ENCODE results near the gene DPP4. TPM values are rescaled to one million over a fixed set of nuclear protein-coding genes. Genes with fewer than 3 reads are reported as not detected.

Gene DPP4
- total and polyA plus RNA-seq, 2 donors (not counting 3 experiments of a cell fraction or from before 2014, with no cell fraction given), result 0.84 to 6.2 TPM

- FAIRE-seq (no peak), DNase-seq (ENCODE audit: low read depth, low spot score) (no peak)
- TF ChIP-seq CTCF (IDR thresholded peaks at IDR 0.05; ENCODE audit: extremely low read depth in 1 of 2, insufficient read depth in 1 of 2, low read depth in 1 of 2, low read length in 2 of 2) (no peak), MAX (IDR thresholded peaks at IDR 0.05; ENCODE audit: insufficient read depth, insufficient read length) (no peak), POLR2AphosphoS5 (IDR thresholded peaks at IDR 0.05; ENCODE audit: insufficient read depth, low read depth, low read length) (no peak), POLR2A (IDR thresholded peaks at IDR 0.05; ENCODE audit: low read depth, low read length) (no peak), FOS (IDR thresholded peaks at IDR 0.05; ENCODE audit: borderline replicate concordance, insufficient read depth, low read length) (no peak), GATA2 (IDR thresholded peaks at IDR 0.05; ENCODE audit: insufficient read depth, insufficient read length, low read depth, low read length) (no peak), EZH2 (IDR thresholded peaks at IDR 0.05; ENCODE audit: borderline replicate concordance, low read depth, low read length, severe bottlenecking) (no peak), JUN (IDR thresholded peaks at IDR 0.05; ENCODE audit: borderline replicate concordance, insufficient read depth, insufficient read length, low read depth) (no peak), MYC (IDR thresholded peaks at IDR 0.05; ENCODE audit: low read depth, low read length) (no peak)
- Histone ChIP-seq H3K4me3 (replicated peaks in 1 of 3; ENCODE audit: insufficient read depth in 1 of 3, low read depth in 1 of 3, low read length in 3 of 3) (no peak overlapping the region), H3K4me1 (ENCODE audit: control insufficient read depth, extremely low read depth, insufficient read depth, low read length) (no peaks in the 10 kb centered on the region), H3K27me3 (ENCODE audit: control insufficient read depth in 2 of 2, insufficient read depth in 2 of 2, low read length in 2 of 2) (no peaks in the 10 kb centered on the region), H3K9me3 (replicated peaks; ENCODE audit: control insufficient read depth, insufficient read depth, low read length) (no peaks in the 10 kb centered on the region), H3K4me2 (ENCODE audit: insufficient read depth, low read length) (no peak overlapping the region), H4K20me1 (replicated peaks; ENCODE audit: control insufficient read depth, extremely low read depth, insufficient read depth, low read length) (no peaks in the 10 kb centered on the region), H3K9ac (replicated peaks; ENCODE audit: extremely low read depth, insufficient read depth, low read length) (no peak overlapping the region), H3K79me2 (ENCODE audit: control insufficient read depth, insufficient read depth, low read length) (no peaks in the 10 kb centered on the region), H3K36me3 (ENCODE audit: control insufficient read depth in 2 of 2, extremely low read depth in 1 of 2, insufficient read depth in 2 of 2, low read length in 2 of 2) (no peaks in the 10 kb centered on the region), H3K27ac (ENCODE audit: insufficient read depth, low read depth, low read length) (no peak overlapping the region), H3K9me1 (replicated peaks; ENCODE audit: control insufficient read depth, extremely low read depth, insufficient read depth, low read length) (no peaks in the 10 kb centered on the region), H2AFZ (ENCODE audit: low read depth, low read length) (no peak overlapping the region)
- POLR2A ChIA-PET, result no interaction called here
- BruUV-seq (replicated peaks), result no TSS peak
- dilution Hi-C loops (cut with MboI; ENCODE audit: extremely low pct_ligation_motif_present, low sequenced_read_pairs), result no loop called here
- intact Hi-C loops (cut with micrococcal nuclease), result no loop called here
- CTCF ChIA-PET, result interaction anchor here (1.2 kb wide), 1 partner anchor 9 kb away, joined by 3 read pairs; no protein-coding TSS in a partner anchor
Observed at GRCh38 chr2:162106146-162106551, 32.1 kb upstream of the DPP4 start.
